ENCODE measurements around the gene AKT1.

GRCh38 chr14:104766863-104767633 is 28.5 kb downstream of the AKT1 start:
- TF ChIP-seq EZH2 (IDR thresholded peaks at IDR 0.05; ENCODE audit: insufficient read depth, poor library complexity, severe bottlenecking), result no peak
- TF ChIP-seq EZH2phosphoT487 (IDR thresholded peaks at IDR 0.05; ENCODE audit: insufficient read depth, low read depth), result no peak
